AG09319 (cell line): ENCODE data around the gene CYSRT1.
"Not testable (repeated sequence)": the region's sequence is repeated elsewhere in the genome, so short reads cannot be mapped to it uniquely, and the experiment has no call there.

ENCODE experiments used
- DNase-seq: peaks from one replicate; pipeline ENCODE4 v3.0.0-alpha.2; 2010; ENCODE audit warnings: low read depth; ENCODE audit errors: extremely low read depth
- CTCF ChIP-seq: IDR thresholded peaks from 2 replicates; pipeline ENCODE4 v1.5.1; 2011; ENCODE audit warnings: low read depth, mild to moderate bottlenecking, inconsistent platforms, low read length, moderate library complexity

Gene CYSRT1

GRCh38 chr9:137256856-137257255 lies 31.9 kb downstream of the CYSRT1 start:
- DNase-seq: no peak
- TF ChIP-seq CTCF: no peak

- DNase-seq: not testable (repeated sequence)
- TF ChIP-seq CTCF: peak; percentile 43
These were observed 37.4 kb downstream of the CYSRT1 start for GRCh38 chr9:137262173-137262908.

GRCh38 chr9:137262909-137263285 lies 37.9 kb downstream of the CYSRT1 start:
- no peak for DNase-seq
- no peak for TF ChIP-seq CTCF

GRCh38 chr9:137263506-137263905 lies 38.5 kb downstream of the CYSRT1 start:
- no peak for TF ChIP-seq CTCF
- DNase-seq: no peak

- TF ChIP-seq CTCF: no peak
- no peak for DNase-seq
These were observed 39.1 kb downstream of the CYSRT1 start for GRCh38 chr9:137264067-137264466.

GRCh38 chr9:137265496-137266161 lies 40.7 kb downstream of the CYSRT1 start:
- TF ChIP-seq CTCF: no peak
- DNase-seq: no peak

GRCh38 chr9:137266162-137266527 lies 41.2 kb downstream of the CYSRT1 start:
- DNase-seq: no peak
- TF ChIP-seq CTCF: no peak
